ENCODE measurements around the gene E2F4. TPM values are rescaled to one million over a fixed set of nuclear protein-coding genes. Genes with fewer than 3 reads are reported as not detected.
A peak's percentile ranks its signal among the peaks of the same experiment; 100 is the strongest.

E2F4 gene
- total and polyA plus RNA-seq, 7 donors, result 22.6 to 106 (median 46.6) TPM

DNA sequence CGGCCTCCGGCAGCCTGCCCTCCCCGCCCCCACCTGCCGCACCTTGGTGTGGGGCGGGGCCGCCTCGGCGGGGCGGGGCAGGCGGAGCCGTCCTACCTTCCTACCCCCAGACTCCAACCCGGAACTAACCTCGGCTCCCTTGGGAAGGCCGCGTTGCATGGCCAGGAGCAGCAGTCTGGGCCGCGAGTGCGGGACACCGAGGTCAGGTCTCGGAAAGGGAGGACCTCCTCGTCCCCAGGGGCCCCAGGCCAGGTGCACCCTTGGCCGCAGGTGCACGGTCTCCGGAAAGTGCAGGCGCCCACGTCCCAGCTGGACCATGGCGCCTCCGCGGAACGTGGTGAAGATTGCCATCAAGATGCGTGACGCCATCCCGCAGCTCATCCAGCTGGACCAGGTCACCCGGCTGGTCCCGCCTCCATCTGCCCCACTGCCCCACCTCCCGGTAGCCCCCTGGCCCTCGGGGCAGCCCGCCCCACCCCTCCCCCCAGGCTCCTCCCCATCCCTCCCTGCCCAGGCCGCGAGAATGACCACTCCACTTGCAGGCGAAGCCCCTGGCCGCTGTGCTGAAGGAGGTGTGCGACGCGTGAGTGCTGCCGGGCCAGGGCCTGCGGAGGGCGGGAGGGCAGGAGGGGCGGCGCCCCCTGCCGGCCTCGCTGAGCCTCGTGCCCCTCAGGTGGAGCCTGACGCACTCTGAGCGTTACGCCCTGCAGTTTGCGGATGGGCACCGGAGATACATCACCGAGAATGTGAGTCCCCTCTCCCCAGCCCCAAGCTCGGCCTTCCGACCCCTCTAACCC, 7.3 kb downstream of the E2F4 start, which contains the start of gene ELMO3:
TSS of gene ELMO3 (plus strand) at position 121 of the 797 bp plus-strand sequence. CDS start at position 317, 196 bp downstream.
- DNase-seq, result no peak

DNA sequence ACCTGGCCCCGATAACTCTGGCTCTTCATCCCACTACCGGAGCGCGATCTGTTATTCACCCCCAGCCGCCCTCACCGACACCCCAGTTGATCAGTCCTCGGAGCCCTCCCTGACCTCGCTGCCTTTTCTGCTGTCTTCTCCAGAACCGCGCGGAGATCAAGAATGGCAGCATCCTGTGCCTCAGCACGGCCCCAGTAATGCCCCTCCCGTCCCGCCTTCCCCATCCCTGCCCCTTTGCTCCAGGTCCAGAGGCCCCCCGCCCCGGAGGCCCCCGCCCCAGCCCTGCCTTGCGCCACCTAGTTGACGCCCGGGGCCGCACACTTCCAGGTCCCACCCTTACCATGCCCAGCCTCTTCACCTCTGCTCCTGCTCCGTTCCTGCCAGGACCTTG, 7.8 kb downstream of the E2F4 start:
- intact Hi-C loops (cut with DNase I), result no loop called here
- Histone ChIP-seq H3K27ac (no peak overlapping the region), H3K4me3 (no peak overlapping the region), H3K36me3 (ENCODE audit: insufficient read depth in 1 of 2, low read depth in 1 of 2) (peaks cover 19 to 65% of the 10 kb centered on the region in 2 donors), H3K4me1 (peaks cover 4% of the 10 kb centered on the region), H3K27me3 (ENCODE audit: insufficient read depth in 3 of 3, low read length in 2 of 3) (no peaks in the 10 kb centered on the region), H3K9me3 (no peaks in the 10 kb centered on the region)
- DNase-seq (no peak), ATAC-seq (peak in 3 of 4 donors; percentile 2 to 32 (median 10))
- TF ChIP-seq CTCF (IDR thresholded peaks at IDR 0.05), result no peak
- WGBS, 3 donors, result 49 to 54% (median 52%) methylated on average over 16 to 22 of the region's 22 CpGs

More for the DNA sequence above, 7.3 kb downstream of the E2F4 start, which contains the start of gene ELMO3:
- Histone ChIP-seq H3K36me3 (ENCODE audit: insufficient read depth in 1 of 2, low read depth in 1 of 2) (peaks cover 21 to 67% of the 10 kb centered on the region in 2 donors), H3K4me1 (peaks cover 4% of the 10 kb centered on the region), H3K4me3 (no peak within 1 kb of the TSS), H3K27me3 (ENCODE audit: insufficient read depth in 3 of 3, low read length in 2 of 3) (no peaks in the 10 kb centered on the region), H3K27ac (no peak within 1 kb of the TSS), H3K9me3 (no peaks in the 10 kb centered on the region)
- TF ChIP-seq CTCF (IDR thresholded peaks at IDR 0.05), result peak; percentile 29
- WGBS, 3 donors, result 40 to 49% (median 43%) methylated on average over 54 to 61 of the region's 61 CpGs
- intact Hi-C loops (cut with DNase I), result no loop called here
- ATAC-seq, result peak; percentile 48 to 72 (median 54)

DNA sequence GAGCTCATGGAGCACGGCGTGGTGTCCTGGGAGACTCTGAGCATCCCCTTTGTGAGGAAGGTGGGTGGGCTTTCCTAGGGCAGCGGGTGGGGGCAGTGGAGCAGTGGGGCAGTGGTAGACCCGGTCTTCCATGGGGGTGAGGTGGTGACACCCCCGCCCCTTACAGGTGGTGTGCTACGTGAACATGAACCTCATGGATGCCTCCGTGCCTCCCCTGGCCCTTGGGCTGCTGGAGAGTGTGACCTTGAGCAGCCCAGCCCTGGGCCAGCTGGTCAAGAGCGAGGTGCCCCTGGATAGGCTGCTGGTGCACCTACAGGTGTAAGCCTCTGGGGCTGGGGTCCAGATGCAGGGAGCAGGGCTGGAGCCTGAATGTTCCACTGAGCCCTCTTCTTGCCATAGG, 8.5 kb downstream of the E2F4 start:
- DNase-seq (no peak), ATAC-seq (no peak)
- no peak for TF ChIP-seq CTCF (IDR thresholded peaks at IDR 0.05)
- Histone ChIP-seq H3K27ac (no peak overlapping the region), H3K36me3 (ENCODE audit: insufficient read depth in 1 of 2, low read depth in 1 of 2) (peaks cover 13 to 58% of the 10 kb centered on the region in 2 donors), H3K4me1 (peaks cover 4% of the 10 kb centered on the region), H3K9me3 (no peaks in the 10 kb centered on the region), H3K4me3 (no peak overlapping the region), H3K27me3 (ENCODE audit: insufficient read depth in 3 of 3, low read length in 2 of 3) (no peaks in the 10 kb centered on the region)
- WGBS, 3 donors, result 79 to 92% (median 81%) methylated on average over 7 to 8 of the region's 8 CpGs
- intact Hi-C loops (cut with DNase I), result no loop called here

DNA sequence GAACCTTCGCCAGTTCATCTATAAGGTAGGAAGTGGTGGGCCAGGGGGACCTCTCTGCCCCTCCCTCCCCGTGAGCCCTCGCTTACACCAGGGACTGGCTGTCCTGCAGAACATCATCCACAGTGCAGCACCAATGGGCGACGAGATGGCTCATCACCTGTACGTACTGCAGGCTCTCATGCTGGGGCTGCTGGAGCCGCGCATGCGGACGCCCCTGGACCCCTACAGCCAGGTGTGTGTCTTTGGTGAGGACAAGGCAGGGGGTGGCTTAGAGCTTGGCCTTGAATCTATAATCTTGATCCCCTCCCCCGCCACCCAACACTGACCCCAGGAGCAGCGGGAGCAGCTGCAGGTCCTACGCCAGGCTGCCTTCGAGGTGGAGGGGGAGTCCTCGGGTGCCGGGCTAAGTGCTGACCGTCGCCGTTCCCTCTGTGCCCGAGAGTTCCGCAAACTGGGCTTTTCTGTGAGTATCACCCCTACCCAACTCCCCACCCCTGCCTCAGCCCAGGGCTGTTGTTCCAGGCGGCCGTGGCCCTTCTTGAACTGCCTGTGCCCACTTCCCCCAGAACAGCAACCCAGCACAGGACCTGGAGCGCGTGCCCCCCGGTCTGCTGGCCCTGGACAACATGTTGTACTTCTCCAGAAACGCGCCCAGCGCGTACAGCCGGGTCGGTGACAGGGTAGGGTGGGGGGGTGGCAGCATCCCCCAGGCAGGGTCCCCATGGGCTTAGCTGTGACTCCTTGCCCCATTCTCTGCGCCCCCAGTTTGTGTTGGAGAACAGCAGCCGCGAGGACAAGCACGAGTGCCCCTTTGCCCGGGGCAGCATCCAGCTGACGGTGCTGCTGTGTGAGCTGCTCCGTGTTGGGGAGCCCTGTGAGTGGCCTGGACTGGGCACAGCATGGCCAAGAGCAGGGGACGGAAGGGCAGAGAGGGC, 9.7 kb downstream of the E2F4 start:
- no peak for ATAC-seq
- H3K4me1 ChIP-seq, result peaks cover 4% of the 10 kb centered on the region
- H3K27ac ChIP-seq, result no peak overlapping the region
- DNase-seq, result no peak
- H3K9me3 ChIP-seq, result no peaks in the 10 kb centered on the region
- no peaks in the 10 kb centered on the region for H3K27me3 ChIP-seq (ENCODE audit: insufficient read depth in 3 of 3, low read length in 2 of 3)
- H3K4me3 ChIP-seq, result no peak overlapping the region
- H3K36me3 ChIP-seq (ENCODE audit: insufficient read depth in 1 of 2, low read depth in 1 of 2), result peaks cover 10 to 46% of the 10 kb centered on the region in 2 donors
- TF ChIP-seq CTCF (IDR thresholded peaks at IDR 0.05), result no peak
- intact Hi-C loops (cut with DNase I), result no loop called here
- 91 to 94% (median 93%) methylated on average over 40 of the region's 40 CpGs for WGBS, 3 donors
